Measurements from ENCODE around the gene RIN3. TPM values are rescaled to one million over a fixed set of nuclear protein-coding genes. Genes with fewer than 3 reads are reported as not detected.
A peak's percentile ranks its signal among the peaks of the same experiment; 100 is the strongest.

The RIN3 gene
- total and polyA plus RNA-seq, 12 donors: 3.9 to 63.2 (median 30.3) TPM

- no peak for TF ChIP-seq POLR2A (IDR thresholded peaks at IDR 0.05)
- no peak for TF ChIP-seq CTCF (IDR thresholded peaks at IDR 0.05)
- Histone ChIP-seq H3K4me3 (no peak overlapping the region), H3K4me1 (replicated peaks in 1 of 2) (peaks cover 6% of the 10 kb centered on the region in 2 donors), H3K27me3 (no peaks in the 10 kb centered on the region), H3K36me3 (replicated peaks in 1 of 2) (no peaks in the 10 kb centered on the region), H3K27ac (peak overlapping the region in 1 of 5 donors; percentile 7), H3K9me3 (replicated peaks in 1 of 3) (peaks cover 0 to 5% (median 0%) of the 10 kb centered on the region in 3 donors)
- intact Hi-C loops (cut with DNase I): no loop called here
- 68 to 87% (median 76%) methylated on average over 14 to 15 of the region's 15 CpGs for WGBS, 4 donors
- peak in 1 of 7 donors; percentile 39 for DNase-seq
Measured at GRCh38 chr14:92600318-92601053, 86.9 kb downstream of the RIN3 start.

GRCh38 chr14:92601131-92601710 is 87.6 kb downstream of the RIN3 start:
- Histone ChIP-seq H3K27ac (peak overlapping the region in 2 of 5 donors; percentile 13 to 36), H3K27me3 (no peaks in the 10 kb centered on the region), H3K9me3 (replicated peaks in 1 of 3) (peaks cover 0 to 5% (median 0%) of the 10 kb centered on the region in 3 donors), H3K4me1 (replicated peaks in 1 of 2) (peaks cover 6% of the 10 kb centered on the region in 2 donors), H3K4me3 (no peak overlapping the region), H3K36me3 (replicated peaks in 1 of 2) (no peaks in the 10 kb centered on the region)
- TF ChIP-seq POLR2A (IDR thresholded peaks at IDR 0.05) (no peak), CTCF (IDR thresholded peaks at IDR 0.05) (no peak)
- peak in 2 of 7 donors; percentile 25 to 43 for DNase-seq
- whole genome bisulfite sequencing, 4 donors: 71 to 78% (median 77%) methylated on average over 9 of the region's 9 CpGs
- intact Hi-C loops (cut with DNase I): no loop called here

GRCh38 chr14:92601757-92602417 is 88.3 kb downstream of the RIN3 start:
- Histone ChIP-seq H3K36me3 (replicated peaks in 1 of 2) (no peaks in the 10 kb centered on the region), H3K9me3 (replicated peaks in 1 of 3) (peaks cover 0 to 8% (median 0%) of the 10 kb centered on the region in 3 donors), H3K27me3 (no peaks in the 10 kb centered on the region), H3K4me1 (replicated peaks in 1 of 2) (peaks cover 6% of the 10 kb centered on the region in 2 donors), H3K4me3 (no peak overlapping the region), H3K27ac (peak overlapping the region in 2 of 5 donors; percentile 13 to 36)
- peak in 6 of 7 donors; percentile 42 to 60 (median 53) for DNase-seq
- intact Hi-C loops (cut with DNase I): no loop called here
- TF ChIP-seq POLR2A (IDR thresholded peaks at IDR 0.05): no peak
- no peak for TF ChIP-seq CTCF (IDR thresholded peaks at IDR 0.05)
- WGBS, 4 donors: 72 to 85% (median 77%) methylated on average over 9 to 10 of the region's 10 CpGs

Data from adrenal gland (tissue), 12 donors.